Measurements from ENCODE around the gene C5. TPM values are rescaled to one million over a fixed set of nuclear protein-coding genes. Genes with fewer than 3 reads are reported as not detected.
A peak's percentile ranks its signal among the peaks of the same experiment; 100 is the strongest.

The C5 gene
- total and polyA plus RNA-seq, 9 of the 15 experiments (the other 6 are each of a cell fraction or from before 2014, with no cell fraction given) = 0.08 to 0.91 (median 0.42) TPM

DNA sequence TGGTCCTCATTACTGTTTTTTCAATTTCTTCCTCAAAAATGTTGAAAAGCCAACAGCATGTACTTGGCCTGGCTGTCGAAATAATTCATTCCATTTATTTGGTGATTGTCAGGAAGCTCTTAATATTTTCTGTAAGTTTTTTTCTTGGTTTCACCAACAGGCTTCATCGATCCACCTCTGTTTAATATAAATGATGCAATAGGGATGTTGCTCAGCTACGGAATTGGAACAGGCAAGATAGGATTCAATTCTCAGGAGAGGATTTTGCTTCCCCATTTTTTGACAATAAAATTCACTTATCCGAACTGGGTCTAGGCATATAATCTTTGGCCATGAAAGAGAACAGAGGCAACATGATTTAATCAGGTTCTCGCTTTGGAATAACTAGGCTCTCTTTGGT, 30.8 kb downstream of the C5 start:
- Histone ChIP-seq H4K20me1 (replicated peaks; ENCODE audit: control insufficient read depth, insufficient read depth, low read length) (no peaks in the 10 kb centered on the region), H3K4me1 (replicated peaks in 1 of 2; ENCODE audit: control insufficient read depth in 2 of 2, insufficient read depth in 2 of 2, low read length in 2 of 2) (no peaks in the 10 kb centered on the region), H3K9me1 (ENCODE audit: control insufficient read depth, insufficient read depth, low read length) (no peaks in the 10 kb centered on the region), H3K36me3 (ENCODE audit: control insufficient read depth, insufficient read depth, low read length) (no peaks in the 10 kb centered on the region), H3K4me2 (ENCODE audit: insufficient read depth, low read length) (no peak overlapping the region), H2AFZ (ENCODE audit: low read depth, low read length) (no peak overlapping the region), H3K27ac (ENCODE audit: extremely low read depth, low read depth, low read length) (no peak overlapping the region), H3K27me3 (ENCODE audit: control insufficient read depth in 2 of 2, insufficient read depth in 2 of 2, low read length in 2 of 2) (no peaks in the 10 kb centered on the region; a peak in 1 of 5 replicates), H3K4me3 (no peak overlapping the region), H3K9ac (ENCODE audit: insufficient read depth in 1 of 2, low read depth in 2 of 2, low read length in 2 of 2) (no peak overlapping the region), H3K79me2 (ENCODE audit: control insufficient read depth, insufficient read depth, low read length) (no peaks in the 10 kb centered on the region), H3K9me3 (replicated peaks; ENCODE audit: control insufficient read depth, insufficient read depth, low read depth, low read length) (no peaks in the 10 kb centered on the region)
- CTCF ChIA-PET (ENCODE audit: low intra/inter-chr PET ratio) = no interaction called here
- no TSS peak for BruUV-seq (replicated peaks)
- DNase-seq (ENCODE audit: extremely low read depth in 1 of 4, low spot score in 3 of 4) (no peak), ATAC-seq (no peak), FAIRE-seq (no peak)
- 0% methylated on average over 5 of the region's 5 CpGs for WGBS (ENCODE audit: insufficient coverage, low coverage, missing lambda C conversion rate)
- in situ Hi-C loops (cut with MboI) (no loop called here), intact Hi-C loops (cut with micrococcal nuclease) (loop anchor here (5.0 kb wide), 1 partner anchor 43 kb away; no protein-coding TSS in a partner anchor)
- POLR2A ChIA-PET = interaction anchor here (0.6 kb wide), 2 partner anchors 11 to 25 kb away, joined by 3 read pairs; no protein-coding TSS in a partner anchor
- no peak for TF ChIP-seq HDAC3 (IDR thresholded peaks at IDR 0.05; ENCODE audit: borderline replicate concordance, partially characterized antibody)
- TF ChIP-seq SNRNP70 (optimal IDR thresholded peaks at IDR 0.05; ENCODE audit: low read depth, low read length) = no peak
- no peak for TF ChIP-seq XRCC4 (IDR thresholded peaks at IDR 0.05; ENCODE audit: extremely low read depth, insufficient read depth, insufficient read length)
- no peak for TF ChIP-seq SUPT5H (IDR thresholded peaks at IDR 0.05)
- TF ChIP-seq ZKSCAN8 (CRISPR knock-in tag; IDR thresholded peaks at IDR 0.05) = no peak
- TF ChIP-seq ZSCAN32 (CRISPR knock-in tag; IDR thresholded peaks at IDR 0.05) = 0 out of 2 replicates have a peak, but pooled peaks have one; percentile 14
- no peak for TF ChIP-seq PHB2 (IDR thresholded peaks at IDR 0.05; ENCODE audit: low read depth)
- TF ChIP-seq SMARCA5 (IDR thresholded peaks at IDR 0.05) = no peak
- TF ChIP-seq GATAD2A (IDR thresholded peaks at IDR 0.05) = no peak
- TF ChIP-seq CEBPG (CRISPR knock-in tag; IDR thresholded peaks at IDR 0.05) = no peak
- TF ChIP-seq CEBPG (tag; conservative IDR thresholded peaks at IDR 0.05 in 1 of 2, IDR thresholded peaks at IDR 0.05 in 1 of 2) = peak; percentile 38 to 67; a peak in 2 of 4 replicates
- peak; percentile 45; the same call in 1 of the 2 replicates for TF ChIP-seq CEBPB (tag; IDR thresholded peaks at IDR 0.05)
- TF ChIP-seq, protein P1, sequence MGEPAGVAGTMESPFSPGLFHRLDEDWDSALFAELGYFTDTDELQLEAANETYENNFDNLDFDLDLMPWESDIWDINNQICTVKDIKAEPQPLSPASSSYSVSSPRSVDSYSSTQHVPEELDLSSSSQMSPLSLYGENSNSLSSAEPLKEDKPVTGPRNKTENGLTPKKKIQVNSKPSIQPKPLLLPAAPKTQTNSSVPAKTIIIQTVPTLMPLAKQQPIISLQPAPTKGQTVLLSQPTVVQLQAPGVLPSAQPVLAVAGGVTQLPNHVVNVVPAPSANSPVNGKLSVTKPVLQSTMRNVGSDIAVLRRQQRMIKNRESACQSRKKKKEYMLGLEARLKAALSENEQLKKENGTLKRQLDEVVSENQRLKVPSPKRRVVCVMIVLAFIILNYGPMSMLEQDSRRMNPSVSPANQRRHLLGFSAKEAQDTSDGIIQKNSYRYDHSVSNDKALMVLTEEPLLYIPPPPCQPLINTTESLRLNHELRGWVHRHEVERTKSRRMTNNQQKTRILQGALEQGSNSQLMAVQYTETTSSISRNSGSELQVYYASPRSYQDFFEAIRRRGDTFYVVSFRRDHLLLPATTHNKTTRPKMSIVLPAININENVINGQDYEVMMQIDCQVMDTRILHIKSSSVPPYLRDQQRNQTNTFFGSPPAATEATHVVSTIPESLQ (CRISPR knock-in tag; IDR thresholded peaks at IDR 0.05) = no peak
- TF ChIP-seq, protein P2, sequence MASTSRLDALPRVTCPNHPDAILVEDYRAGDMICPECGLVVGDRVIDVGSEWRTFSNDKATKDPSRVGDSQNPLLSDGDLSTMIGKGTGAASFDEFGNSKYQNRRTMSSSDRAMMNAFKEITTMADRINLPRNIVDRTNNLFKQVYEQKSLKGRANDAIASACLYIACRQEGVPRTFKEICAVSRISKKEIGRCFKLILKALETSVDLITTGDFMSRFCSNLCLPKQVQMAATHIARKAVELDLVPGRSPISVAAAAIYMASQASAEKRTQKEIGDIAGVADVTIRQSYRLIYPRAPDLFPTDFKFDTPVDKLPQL (IDR thresholded peaks at IDR 0.05; ENCODE audit: extremely low read depth, insufficient read length) = no peak
- no peak for TF ChIP-seq STAT5A (IDR thresholded peaks at IDR 0.05; ENCODE audit: borderline replicate concordance, low read length)
- no peak for TF ChIP-seq L3MBTL2 (IDR thresholded peaks at IDR 0.05)
- TF ChIP-seq, protein P3, sequence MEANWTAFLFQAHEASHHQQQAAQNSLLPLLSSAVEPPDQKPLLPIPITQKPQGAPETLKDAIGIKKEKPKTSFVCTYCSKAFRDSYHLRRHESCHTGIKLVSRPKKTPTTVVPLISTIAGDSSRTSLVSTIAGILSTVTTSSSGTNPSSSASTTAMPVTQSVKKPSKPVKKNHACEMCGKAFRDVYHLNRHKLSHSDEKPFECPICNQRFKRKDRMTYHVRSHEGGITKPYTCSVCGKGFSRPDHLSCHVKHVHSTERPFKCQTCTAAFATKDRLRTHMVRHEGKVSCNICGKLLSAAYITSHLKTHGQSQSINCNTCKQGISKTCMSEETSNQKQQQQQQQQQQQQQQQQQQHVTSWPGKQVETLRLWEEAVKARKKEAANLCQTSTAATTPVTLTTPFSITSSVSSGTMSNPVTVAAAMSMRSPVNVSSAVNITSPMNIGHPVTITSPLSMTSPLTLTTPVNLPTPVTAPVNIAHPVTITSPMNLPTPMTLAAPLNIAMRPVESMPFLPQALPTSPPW (CRISPR knock-in tag; IDR thresholded peaks at IDR 0.05) = no peak
- no peak for TF ChIP-seq RBM22 (IDR thresholded peaks at IDR 0.05; ENCODE audit: low read depth, low read length, poor library complexity, severe bottlenecking)
- TF ChIP-seq, protein P4, sequence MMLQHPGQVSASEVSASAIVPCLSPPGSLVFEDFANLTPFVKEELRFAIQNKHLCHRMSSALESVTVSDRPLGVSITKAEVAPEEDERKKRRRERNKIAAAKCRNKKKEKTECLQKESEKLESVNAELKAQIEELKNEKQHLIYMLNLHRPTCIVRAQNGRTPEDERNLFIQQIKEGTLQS (IDR thresholded peaks at IDR 0.05) = 0 out of 2 replicates have a peak, but pooled peaks have one; percentile 40
- TF ChIP-seq, protein P4 (CRISPR knock-in tag; conservative IDR thresholded peaks at IDR 0.05) = no peak
